NCI-H2227 (cell line): Measurements from ENCODE around the gene AZIN2.
A peak's percentile ranks its signal among the peaks of the same experiment; 100 is the strongest.
"Not testable (repeated sequence)": the region's sequence is repeated elsewhere in the genome, so short reads cannot be mapped to it uniquely, and the experiment has no call there.

ENCODE experiments used
- DNase-seq: peaks from one replicate; lab custom pipeline; 2025; ENCODE audit not compliant: unreplicated experiment; lab: John Stamatoyannopoulos, UW

AZIN2 gene

DNA sequence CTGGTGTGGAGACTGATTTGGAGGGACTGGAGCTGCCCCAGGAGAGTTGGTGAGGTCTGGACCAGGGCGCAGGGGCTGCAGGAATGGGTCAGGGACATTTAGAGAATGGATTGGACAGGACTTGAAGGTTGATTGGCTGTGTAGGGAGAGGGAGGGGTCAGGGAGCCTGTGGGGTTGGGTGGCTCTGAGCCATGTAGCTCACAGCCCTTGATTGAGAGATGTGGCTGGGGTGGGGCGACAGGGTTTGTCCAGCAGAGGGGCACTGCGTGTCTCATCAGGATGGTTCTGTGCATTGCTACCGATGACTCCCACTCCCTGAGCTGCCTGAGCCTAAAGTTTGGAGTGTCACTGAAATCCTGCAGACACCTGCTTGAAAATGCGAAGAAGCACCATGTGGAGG is 12.1 kb downstream of the AZIN2 start:
- no peak for DNase-seq

DNA sequence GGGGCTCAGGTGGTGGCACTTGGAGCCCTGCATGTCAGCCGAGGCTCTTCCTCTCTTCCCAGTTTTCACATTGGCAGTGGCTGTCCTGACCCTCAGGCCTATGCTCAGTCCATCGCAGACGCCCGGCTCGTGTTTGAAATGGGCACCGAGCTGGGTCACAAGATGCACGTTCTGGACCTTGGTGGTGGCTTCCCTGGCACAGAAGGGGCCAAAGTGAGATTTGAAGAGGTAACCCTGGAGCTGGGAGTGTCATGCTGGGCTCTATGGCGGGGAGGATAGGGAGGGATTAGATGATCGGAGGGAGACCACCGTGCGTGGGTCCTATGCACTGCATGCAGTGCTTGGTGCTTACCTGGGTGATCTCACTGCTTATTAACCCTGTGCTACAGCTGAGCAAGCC is 13.5 kb downstream of the AZIN2 start:
- no peak for DNase-seq

DNA sequence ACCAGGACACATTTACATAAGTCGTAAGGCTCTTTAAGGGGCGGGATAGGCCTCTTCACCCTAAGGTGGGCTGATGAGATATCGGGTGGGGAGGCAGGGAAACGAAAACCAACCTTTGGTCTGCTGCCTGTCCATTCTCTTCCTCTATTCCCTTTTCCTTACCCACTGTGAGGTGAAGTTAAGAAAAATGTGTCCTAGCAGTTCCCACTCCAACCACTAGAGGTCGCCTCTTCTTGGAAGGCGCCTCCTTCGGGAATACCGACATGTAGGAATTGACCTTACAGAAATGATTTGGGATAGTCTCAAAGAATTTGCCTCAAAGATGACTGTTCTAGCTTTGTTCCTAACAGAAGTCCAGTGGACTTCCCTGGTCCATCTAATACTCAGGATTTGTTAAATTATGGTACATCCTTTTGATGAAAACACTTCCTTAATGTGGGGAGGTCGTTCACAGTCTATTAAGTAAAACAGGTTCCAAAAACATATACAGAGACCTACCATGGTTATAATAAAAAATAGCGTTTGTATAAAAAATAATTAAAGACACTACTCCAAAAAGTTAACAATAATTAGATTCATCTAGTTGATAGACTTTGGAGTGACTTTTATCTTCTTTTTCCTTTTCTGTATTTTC is 14.1 kb downstream of the AZIN2 start:
- DNase-seq = peak; percentile 71

DNA sequence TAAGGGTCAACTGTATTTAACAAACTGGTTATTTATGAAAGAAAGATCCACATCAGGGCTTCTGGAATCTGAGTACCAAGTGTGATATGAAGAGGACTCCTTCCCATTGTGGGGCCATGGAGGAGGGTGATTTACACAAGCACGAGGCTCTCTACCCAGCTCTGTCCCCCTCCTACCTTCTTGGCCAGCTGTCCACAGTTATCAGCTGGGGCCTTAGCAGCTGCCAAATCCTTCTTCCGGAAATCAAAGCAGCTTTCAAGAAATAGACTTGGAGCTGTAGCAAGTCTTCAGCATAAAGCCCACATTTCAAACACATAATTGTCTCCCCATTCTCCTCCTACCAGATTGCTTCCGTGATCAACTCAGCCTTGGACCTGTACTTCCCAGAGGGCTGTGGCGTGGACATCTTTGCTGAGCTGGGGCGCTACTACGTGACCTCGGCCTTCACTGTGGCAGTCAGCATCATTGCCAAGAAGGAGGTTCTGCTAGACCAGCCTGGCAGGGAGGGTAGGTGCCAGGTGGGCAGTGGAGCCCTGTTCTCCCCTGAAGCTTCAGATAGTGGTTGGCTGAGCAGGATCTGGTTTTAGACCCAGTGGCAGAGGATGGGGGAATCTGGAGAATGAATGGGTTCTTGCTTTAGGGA is 15.5 kb downstream of the AZIN2 start:
- DNase-seq = no peak

DNA sequence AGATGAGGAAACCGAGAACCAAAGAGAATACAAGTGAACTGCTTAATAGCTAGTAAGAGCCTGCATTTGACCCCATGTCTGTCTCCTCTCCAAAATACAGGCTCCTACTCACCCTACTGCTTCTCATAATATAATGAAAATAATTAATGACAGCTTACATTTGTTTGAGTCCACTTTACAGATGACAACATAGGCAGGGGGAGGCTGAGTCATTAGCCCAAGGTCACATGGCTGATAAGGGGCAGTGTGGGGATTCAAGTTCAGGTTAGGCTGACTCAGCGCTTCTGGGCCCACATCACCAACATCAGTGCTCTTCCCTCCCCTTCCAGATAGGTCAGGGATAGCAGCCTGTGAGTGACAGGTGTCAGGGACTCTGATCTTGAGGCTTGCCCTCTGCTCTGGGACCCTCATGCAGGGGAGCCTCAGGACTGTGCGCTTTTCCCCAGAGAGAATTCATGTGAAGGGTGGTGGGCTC is 16.2 kb downstream of the AZIN2 start:
- no peak for DNase-seq

DNA sequence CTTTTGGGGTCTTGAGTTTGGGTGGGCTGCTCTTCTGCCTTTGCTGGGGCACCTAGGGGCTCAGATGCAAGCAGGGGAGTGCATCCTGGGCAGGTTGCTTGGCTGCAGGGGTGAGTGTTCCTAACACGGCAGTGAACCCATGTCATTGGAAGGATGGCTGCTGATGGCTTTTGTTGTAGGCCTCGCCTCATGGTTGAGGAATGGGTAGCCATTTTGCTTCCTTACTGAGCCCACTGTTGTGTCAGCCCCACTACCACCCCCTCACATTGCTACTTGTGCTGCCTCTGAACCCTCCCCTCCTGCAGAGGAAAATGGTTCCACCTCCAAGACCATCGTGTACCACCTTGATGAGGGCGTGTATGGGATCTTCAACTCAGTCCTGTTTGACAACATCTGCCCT is 16.8 kb downstream of the AZIN2 start:
- no peak for DNase-seq

DNA sequence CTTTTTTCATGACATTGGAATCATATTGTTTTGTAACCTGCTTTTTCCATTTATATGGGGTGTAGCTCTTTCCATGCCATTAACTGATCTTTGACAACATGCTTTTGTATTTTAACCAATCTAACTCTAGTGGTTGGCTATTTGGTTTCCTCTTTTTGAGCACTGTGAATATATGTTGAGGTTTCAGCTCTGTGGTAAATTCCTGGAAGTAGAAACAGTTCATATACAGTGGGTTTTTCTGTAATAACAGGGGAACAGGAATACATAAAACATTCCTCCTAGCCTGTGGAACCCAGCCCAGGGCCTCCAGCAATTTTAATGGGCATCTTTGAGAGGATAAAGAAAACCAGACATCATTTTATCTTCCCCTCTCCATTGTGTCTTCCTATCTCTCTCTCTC is 17.4 kb downstream of the AZIN2 start:
- DNase-seq = no peak

DNA sequence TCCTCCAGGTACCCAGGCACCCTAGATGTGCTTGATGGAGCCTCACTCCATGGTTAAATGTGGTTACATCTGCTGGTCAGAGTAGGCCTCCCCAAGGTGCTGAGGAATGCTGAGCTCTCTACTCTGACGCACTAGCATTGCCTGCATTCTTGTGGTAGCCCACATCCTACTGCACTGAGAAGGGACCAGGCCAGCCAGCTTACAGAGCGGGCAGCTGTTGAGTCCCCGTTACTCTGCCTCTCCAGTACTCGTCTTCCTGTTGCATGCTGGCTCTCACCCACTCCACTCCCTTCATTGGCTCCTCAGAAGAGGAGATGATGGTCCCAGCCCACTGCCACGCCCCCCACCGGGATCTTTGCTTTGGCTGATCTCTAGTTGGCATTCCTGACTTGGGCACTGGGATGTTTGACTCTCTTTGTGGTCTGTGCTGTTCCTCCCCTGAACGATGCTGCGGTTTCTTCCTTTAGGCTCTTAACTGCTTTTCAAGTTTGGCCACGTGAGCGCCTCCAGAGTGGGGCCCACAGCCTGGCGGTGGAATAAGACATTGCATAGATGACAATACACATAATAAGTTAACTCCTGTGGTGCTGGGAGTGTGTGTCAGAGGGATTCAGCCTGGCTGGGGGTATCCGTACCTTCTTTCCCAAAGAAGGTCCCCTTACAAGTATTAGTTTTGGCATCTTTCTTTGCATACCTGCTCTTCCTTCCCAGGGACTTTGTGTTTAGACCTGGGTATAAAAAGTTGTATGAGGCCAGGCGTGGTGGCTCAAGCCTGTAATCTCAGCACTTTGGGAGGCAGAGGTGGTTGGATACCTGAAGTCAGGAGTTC is 18.6 kb downstream of the AZIN2 start:
- peak; percentile 17 for DNase-seq

DNA sequence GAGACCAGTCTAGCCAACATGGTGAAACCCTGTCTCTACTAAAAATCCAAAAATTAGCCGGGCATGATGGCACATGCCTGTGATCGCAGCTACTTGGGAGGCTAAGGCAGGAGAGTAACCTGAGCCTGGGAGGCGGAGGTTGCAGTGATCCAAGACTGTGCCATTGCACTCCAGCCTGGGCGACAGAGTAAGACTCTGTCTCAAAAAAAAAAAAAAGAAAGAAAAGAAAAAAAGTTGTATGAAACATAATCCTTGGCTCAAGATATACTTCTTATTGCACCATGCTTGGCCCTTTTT is 19.1 kb downstream of the AZIN2 start:
- DNase-seq = not testable (repeated sequence)

DNA sequence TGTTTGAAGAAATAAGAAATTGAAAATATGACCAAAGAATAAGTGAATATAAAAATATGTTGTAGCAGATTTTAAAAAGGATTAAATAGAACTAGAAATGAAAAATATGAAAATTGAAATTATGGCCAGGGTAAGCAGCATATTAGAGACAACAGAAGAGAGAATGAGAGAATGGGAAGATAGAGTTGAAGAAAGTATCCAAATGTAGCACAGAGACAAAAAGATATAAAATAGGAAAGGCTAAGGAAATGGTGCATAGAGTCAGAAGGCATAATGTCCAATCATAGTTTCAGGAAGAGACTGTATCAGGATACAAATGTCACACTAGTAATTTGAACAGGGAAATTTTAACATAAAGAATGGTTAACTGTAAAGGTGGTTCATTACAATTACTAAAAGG is 29.5 kb downstream of the AZIN2 start:
- no peak for DNase-seq

DNA sequence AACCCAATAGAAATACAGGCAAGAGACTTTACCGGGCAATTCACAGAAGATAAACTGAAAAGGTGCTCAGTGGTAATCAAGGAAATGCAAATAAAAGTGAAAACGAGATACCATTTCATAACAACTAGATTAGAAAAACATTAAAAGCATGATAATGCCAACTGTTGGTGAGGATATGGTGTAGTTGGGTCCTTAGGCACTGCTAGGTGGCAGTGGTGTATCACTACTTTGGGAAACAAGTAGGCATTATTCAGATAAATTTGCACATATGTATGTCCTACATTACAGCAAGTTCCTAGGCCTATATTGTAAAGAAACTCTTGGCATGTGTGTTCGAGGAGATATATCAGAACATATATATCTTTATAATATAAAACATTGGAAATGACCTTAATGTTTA is 31.0 kb downstream of the AZIN2 start:
- DNase-seq = no peak

DNA sequence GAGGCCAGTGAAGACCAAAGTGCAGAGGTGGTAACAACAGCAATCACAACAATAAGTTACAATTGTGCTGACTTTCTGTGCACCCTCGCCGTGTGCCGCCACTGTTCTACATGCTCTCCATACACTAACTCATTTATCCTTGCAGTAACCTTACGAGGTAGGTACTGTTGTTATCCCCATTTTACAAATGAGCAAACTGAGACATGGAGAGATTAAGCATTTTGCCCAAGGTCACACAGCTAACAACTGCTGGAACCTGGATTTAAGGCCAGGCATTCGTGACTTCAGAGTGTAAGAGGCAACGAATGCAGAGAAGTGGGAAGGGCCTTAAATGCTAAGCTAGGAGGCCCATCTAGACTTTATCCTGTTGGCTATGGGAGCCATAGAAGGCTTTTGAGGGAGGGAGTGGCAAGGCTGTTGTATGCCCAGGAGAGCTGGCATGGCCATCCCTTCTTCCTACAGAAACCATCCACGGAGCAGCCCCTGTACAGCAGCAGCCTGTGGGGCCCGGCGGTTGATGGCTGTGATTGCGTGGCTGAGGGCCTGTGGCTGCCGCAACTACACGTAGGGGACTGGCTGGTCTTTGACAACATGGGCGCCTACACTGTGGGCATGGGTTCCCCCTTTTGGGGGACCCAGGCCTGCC is 36.6 kb downstream of the AZIN2 start:
- no peak for DNase-seq

DNA sequence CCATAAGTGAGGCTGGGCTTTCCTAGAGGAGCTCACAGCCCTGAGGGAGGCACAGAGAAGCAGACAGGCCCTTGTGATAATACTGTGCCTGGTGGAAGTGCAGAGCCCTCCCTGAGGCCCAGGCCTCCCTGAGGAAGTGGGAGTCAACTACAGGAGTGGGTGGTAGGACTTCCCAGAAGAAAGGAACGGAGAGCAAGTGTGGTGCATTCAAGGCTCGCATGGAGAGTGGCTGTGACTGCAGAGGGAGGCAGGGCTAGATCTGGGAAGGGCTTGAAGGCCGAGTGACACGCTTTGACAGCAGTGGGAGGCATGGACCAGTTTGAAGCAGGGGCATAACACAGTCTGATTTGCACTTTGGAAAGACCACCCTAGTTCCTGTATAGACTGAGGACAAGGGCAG is 37.3 kb downstream of the AZIN2 start:
- no peak for DNase-seq

DNA sequence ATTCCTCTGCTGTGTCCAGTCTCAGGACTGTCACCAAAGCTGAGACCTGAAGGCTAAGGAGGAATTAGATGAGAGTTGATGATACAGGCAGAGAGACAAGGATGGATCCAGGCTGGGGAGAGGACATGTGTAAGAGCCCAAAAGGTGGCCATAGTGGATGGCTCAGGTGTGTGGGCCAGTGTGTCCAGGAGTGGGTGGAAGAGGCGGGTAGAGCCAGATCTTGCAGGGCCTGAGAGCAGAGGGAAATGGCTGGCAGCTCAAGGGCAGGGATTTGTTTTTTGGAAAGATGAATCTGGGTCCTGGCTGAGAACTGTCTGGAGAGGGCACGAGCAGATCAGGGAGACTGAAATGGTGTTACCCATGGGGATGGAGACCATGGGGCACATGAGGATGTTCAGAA is 38.1 kb downstream of the AZIN2 start:
- DNase-seq = no peak

DNA sequence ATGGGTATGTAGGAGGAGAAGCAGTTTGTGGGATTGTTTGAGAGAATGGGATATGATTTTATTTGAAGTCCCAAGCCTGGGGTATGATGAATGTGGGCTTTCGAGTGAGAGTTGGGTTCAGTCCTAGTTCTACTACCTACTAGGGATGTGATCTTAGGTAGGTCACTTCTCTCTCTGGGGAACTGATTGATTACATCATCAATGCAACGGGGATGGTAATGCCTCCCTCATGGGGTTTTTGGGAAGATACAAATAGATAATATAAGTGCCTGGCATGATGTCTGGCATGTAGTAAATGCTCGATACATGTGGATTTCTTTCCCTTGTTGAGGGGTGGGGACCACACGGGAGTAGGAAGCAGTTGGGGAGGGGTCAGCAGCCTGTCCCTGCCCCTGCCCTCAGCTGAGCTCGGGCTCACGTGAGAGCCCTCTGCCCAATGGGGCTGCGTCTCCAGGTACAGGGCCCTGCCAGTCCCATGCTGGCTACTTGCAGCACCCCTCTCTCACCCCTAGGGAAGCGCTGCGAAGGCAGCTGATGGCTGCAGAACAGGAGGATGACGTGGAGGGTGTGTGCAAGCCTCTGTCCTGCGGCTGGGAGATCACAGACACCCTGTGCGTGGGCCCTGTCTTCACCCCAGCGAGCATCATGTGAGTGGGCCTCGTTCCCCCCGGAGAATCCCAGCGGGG is 38.7 kb downstream of the AZIN2 start:
- DNase-seq = no peak

DNA sequence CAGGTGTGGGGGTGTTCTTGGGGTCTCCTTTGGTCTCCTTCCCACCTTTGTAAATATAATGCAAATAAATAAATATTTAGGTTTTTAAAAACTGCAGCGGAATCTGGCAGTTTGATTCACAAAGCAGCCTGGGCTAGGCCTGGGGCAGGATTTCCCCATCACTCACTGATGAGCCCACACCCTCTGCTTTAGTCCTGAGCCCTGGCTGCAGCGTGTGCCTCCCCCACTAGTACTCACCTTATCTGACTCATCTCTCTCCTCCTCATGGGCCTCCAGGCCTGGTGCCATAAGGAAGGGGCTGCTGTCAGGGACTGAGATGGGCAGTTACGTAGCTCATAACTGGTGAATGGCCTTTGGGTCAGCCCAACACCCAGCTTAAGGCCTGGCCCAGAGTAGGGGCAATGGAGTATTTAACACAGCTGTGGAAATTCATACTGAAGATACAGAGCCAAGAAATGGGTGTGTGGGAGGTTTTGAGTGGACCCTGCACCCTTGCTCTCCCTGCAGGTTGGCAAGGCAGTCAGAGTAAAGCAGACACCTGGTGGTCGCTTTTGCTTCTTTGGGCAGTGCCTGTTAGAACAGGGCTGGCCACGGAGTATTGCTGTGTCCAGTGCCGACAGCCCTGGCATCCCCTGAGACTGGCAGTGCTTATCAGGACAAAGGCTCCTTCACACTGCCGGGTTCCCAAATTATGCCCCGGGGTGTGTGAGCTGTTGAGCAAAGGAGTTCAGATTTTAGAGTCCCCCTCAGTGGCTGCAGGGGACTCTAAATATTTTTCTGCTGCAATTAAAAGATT is 39.7 kb downstream of the AZIN2 start:
- DNase-seq = no peak

DNA sequence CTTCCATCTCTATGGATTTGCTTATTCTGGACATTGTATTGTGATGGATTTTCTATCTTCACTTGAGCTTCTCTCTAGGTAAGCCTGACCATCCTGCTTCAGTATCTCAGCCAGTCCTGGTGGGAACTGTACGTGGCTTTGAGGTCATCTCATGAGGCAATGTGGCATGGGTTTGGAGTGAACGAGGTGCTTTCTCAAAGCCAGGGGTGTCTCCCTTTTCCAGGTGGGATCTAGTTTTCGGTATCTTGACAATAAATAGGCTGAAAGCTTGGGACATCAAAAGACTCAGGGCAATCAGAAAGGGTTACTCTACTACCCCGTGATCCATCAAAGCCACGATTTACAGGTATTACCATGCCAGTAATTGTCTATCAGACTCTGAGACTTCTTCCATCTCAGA is 40.8 kb downstream of the AZIN2 start:
- DNase-seq = no peak

DNA sequence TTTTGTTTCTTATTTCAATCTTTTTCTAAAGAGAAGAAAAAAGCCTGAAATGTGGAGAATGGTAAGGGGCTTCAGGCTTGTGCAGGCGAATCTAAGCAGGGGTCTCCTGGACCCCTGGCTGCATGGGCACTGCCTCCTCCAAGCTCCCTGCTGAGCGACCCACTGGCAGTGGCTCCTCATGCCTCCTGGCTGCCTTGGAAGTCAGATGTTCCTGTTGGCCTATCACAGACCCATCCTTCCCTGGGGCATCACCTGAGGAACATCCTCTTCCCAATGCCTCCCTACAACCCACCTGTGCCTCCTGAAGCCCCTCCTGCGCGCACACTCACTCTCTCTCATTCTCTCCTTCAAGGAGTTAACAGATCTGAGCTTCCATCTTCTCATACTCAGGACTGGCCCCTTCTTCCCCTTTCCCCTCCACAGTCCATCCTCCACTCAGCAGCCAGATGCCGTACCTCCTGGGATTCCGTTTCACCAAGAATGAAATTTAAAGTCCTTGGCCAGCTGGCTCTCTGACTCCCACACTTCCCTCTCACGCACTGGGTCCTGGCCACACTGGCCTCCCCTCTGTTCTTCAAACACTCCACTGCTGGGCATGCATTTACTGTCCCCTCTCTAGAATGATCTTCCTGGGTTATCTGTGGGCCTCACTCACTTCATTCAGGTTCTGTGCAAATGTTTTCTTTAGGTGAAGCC is 41.7 kb downstream of the AZIN2 start:
- DNase-seq = no peak

DNA sequence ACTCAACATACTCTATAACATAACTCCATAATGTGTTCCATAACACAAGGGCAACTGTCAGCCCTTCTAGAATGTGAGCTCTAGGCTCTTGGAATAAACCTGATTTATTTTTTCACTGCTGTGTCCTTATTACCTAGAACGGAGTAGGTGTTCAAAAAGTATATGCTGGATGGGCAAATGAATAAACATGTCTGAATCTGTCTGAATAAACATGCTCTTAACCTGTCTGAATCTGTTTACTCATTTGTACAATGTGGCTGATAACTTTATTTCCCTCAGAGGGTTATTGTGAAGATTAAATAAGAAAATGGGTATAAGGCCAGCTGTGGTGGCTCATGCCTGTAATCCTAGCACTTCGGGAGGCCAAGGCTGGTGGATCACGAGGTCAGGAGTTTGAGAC is 42.3 kb downstream of the AZIN2 start:
- DNase-seq = no peak

DNA sequence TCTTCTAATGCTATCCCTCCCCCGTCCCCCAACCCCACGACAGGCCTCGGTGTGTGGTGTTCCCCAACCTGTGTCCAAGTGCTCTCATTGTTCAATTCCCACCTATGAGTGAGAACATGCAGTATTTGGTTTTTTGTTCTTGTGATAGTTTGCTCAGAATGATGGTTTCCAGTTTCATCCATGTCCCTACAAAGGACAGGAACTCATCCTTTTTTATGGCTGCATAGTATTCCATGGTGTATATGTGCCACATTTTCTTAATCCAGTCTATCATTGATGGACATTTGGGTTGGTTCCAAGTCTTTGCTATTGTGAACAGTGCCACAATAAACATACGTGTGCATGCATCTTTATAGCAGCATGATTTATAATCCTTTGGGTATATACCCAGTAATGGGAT is 43.7 kb downstream of the AZIN2 start:
- not testable (repeated sequence) for DNase-seq
